Measurements from ENCODE around the gene CCNL1.

CCNL1 gene

GRCh38 chr3:157145606-157146322 is 14.2 kb downstream of the CCNL1 start:
- DNase-seq (ENCODE audit: low read depth in 1 of 2, low spot score in 1 of 2): no peak
- Histone ChIP-seq H3K27ac (replicated peaks) (no peak overlapping the region), H3K27me3 (ENCODE audit: insufficient read depth, poor library complexity, severe bottlenecking) (no peaks in the 10 kb centered on the region), H3K4me3 (replicated peaks; ENCODE audit: insufficient read depth, low read length) (no peak overlapping the region)
- TF ChIP-seq POLR2AphosphoS5 (IDR thresholded peaks at IDR 0.05; ENCODE audit: low read depth) (no peak), GABPA (IDR thresholded peaks at IDR 0.05; ENCODE audit: low read depth) (no peak), CTCF (IDR thresholded peaks at IDR 0.05; ENCODE audit: insufficient read depth, low read length) (no peak)

GRCh38 chr3:157142315-157142714 is 17.6 kb downstream of the CCNL1 start:
- H3K4me3 ChIP-seq (replicated peaks; ENCODE audit: insufficient read depth, low read length): no peak overlapping the region
- H3K27ac ChIP-seq (replicated peaks): no peak overlapping the region
- no peak for DNase-seq (ENCODE audit: low read depth in 1 of 2, low spot score in 1 of 2)
- TF ChIP-seq SPI1 (IDR thresholded peaks at IDR 0.05; ENCODE audit: borderline replicate concordance, low read depth): no peak
- no peak for TF ChIP-seq GABPA (IDR thresholded peaks at IDR 0.05; ENCODE audit: low read depth)
- TF ChIP-seq CTCF (IDR thresholded peaks at IDR 0.05; ENCODE audit: insufficient read depth, low read length): no peak
- H3K27me3 ChIP-seq (ENCODE audit: insufficient read depth, poor library complexity, severe bottlenecking): no peaks in the 10 kb centered on the region

- no peak overlapping the region for H3K27ac ChIP-seq (replicated peaks)
- no peak for DNase-seq (ENCODE audit: low read depth in 1 of 2, low spot score in 1 of 2)
- H3K27me3 ChIP-seq (ENCODE audit: insufficient read depth, poor library complexity, severe bottlenecking): no peaks in the 10 kb centered on the region
- no peak overlapping the region for H3K4me3 ChIP-seq (replicated peaks; ENCODE audit: insufficient read depth, low read length)
- TF ChIP-seq GABPA (IDR thresholded peaks at IDR 0.05; ENCODE audit: low read depth): no peak
- TF ChIP-seq POLR2AphosphoS5 (IDR thresholded peaks at IDR 0.05; ENCODE audit: low read depth): no peak
- no peak for TF ChIP-seq REST (IDR thresholded peaks at IDR 0.05; ENCODE audit: insufficient replicate concordance, low read depth)
- no peak for TF ChIP-seq CTCF (IDR thresholded peaks at IDR 0.05; ENCODE audit: insufficient read depth, low read length)
- no peak for TF ChIP-seq SPI1 (IDR thresholded peaks at IDR 0.05; ENCODE audit: borderline replicate concordance, low read depth)
Observed at GRCh38 chr3:157139938-157140534, 19.9 kb downstream of the CCNL1 start.

GRCh38 chr3:157136647-157137387 is 23.1 kb downstream of the CCNL1 start:
- no peak overlapping the region; the same call in 1 of the 2 replicates for H3K27ac ChIP-seq (replicated peaks)
- TF ChIP-seq POLR2AphosphoS5 (IDR thresholded peaks at IDR 0.05; ENCODE audit: low read depth): no peak
- TF ChIP-seq SPI1 (IDR thresholded peaks at IDR 0.05; ENCODE audit: borderline replicate concordance, low read depth): no peak
- no peak for TF ChIP-seq REST (IDR thresholded peaks at IDR 0.05; ENCODE audit: insufficient replicate concordance, low read depth)
- no peak for TF ChIP-seq GABPA (IDR thresholded peaks at IDR 0.05; ENCODE audit: low read depth)
- TF ChIP-seq CTCF (IDR thresholded peaks at IDR 0.05; ENCODE audit: insufficient read depth, low read length): no peak
- DNase-seq (ENCODE audit: low read depth in 1 of 2, low spot score in 1 of 2): peak in 1 of 2 experiments; percentile 20
- H3K27me3 ChIP-seq (ENCODE audit: insufficient read depth, poor library complexity, severe bottlenecking): no peaks in the 10 kb centered on the region
- H3K4me3 ChIP-seq (replicated peaks; ENCODE audit: insufficient read depth, low read length): no peak overlapping the region
